ENCODE results near the gene ADCY4. TPM values are rescaled to one million over a fixed set of nuclear protein-coding genes. Genes with fewer than 3 reads are reported as not detected.

Gene ADCY4
- total and polyA plus RNA-seq, 10 of the 15 experiments (the other 5 are each of a cell fraction or from before 2014, with no cell fraction given) = 0.05 to 0.87 (median 0.21) TPM; not detected in 1

GRCh38 chr14:24377657-24378056 lies 42.8 kb upstream of the ADCY4 start:
- Histone ChIP-seq H3K27ac (ENCODE audit: control insufficient read depth, insufficient read depth) (no peak overlapping the region), H4K20me1 (ENCODE audit: control insufficient read depth, insufficient read depth) (no peaks in the 10 kb centered on the region), H2AFZ (ENCODE audit: control insufficient read depth, low read depth, low read length) (no peak overlapping the region), H3K27me3 (replicated peaks in 1 of 2; ENCODE audit: control insufficient read depth in 2 of 2, insufficient read depth in 2 of 2, low read length in 1 of 2) (no peaks in the 10 kb centered on the region), H3K4me1 (ENCODE audit: control insufficient read depth, insufficient read depth, low read length) (no peaks in the 10 kb centered on the region), H3K9ac (ENCODE audit: control insufficient read depth, insufficient read depth, low read length) (no peak overlapping the region), H3K4me3 (no peak overlapping the region), H3K9me3 (replicated peaks; ENCODE audit: control insufficient read depth, insufficient read depth, low read length) (no peaks in the 10 kb centered on the region), H3K4me2 (ENCODE audit: control insufficient read depth, insufficient read depth) (no peak overlapping the region), H3K79me2 (ENCODE audit: control insufficient read depth, insufficient read depth, low read length) (no peaks in the 10 kb centered on the region), H3K36me3 (ENCODE audit: control insufficient read depth in 2 of 2, insufficient read depth in 2 of 2, low read length in 1 of 2) (no peaks in the 10 kb centered on the region)
- intact Hi-C loops (cut with micrococcal nuclease; ENCODE audit: unreplicated experiment) (no loop called here), in situ Hi-C loops (cut with MboI) (no loop called here)
- CTCF ChIA-PET = interaction anchor here (0.7 to 2.8 kb wide), 5 partner anchors 8 to 54 kb away, joined by 3 to 13 read pairs (median 3); no protein-coding TSS in a partner anchor
- POLR2A ChIA-PET = interaction anchor here (0.7 kb wide), 1 partner anchor 53 kb away, joined by 3 read pairs; no protein-coding TSS in a partner anchor
- SMC1A ChIA-PET (ENCODE audit: uncharacterized antibody, unreplicated experiment) = interaction anchor here (0.9 kb wide), 1 partner anchor 54 kb away, joined by 3 read pairs; no protein-coding TSS in a partner anchor
- 6% methylated on average over 2 of the region's 2 CpGs for WGBS (ENCODE audit: insufficient coverage, insufficient replicate concordance, low lambda C conversion rate, missing lambda C conversion rate)
- TF ChIP-seq IRF4 (IDR thresholded peaks at IDR 0.05; ENCODE audit: low read depth, low read length) = no peak
- TF ChIP-seq KLF5 (IDR thresholded peaks at IDR 0.05; ENCODE audit: partially characterized antibody) = no peak
- no peak for TF ChIP-seq EZH2 (IDR thresholded peaks at IDR 0.05; ENCODE audit: borderline replicate concordance, control insufficient read depth, low read depth, low read length)
- no peak for TF ChIP-seq TAF1 (IDR thresholded peaks at IDR 0.05; ENCODE audit: borderline replicate concordance, low read depth, low read length)
- no peak for TF ChIP-seq POLR2AphosphoS2 (IDR thresholded peaks at IDR 0.05; ENCODE audit: low read depth, low read length)
- TF ChIP-seq DPF2 (IDR thresholded peaks at IDR 0.05) = no peak
- no peak for TF ChIP-seq SRF (IDR thresholded peaks at IDR 0.05; ENCODE audit: low read depth in 2 of 2, low read length in 2 of 2)
- no peak for TF ChIP-seq ESRRA (IDR thresholded peaks at IDR 0.05; ENCODE audit: low read length)
- no peak for TF ChIP-seq POLR2AphosphoS5 (IDR thresholded peaks at IDR 0.05; ENCODE audit: low read length)
- TF ChIP-seq NFIC (IDR thresholded peaks at IDR 0.05; ENCODE audit: low read depth, low read length) = no peak
- TF ChIP-seq EP300 (IDR thresholded peaks at IDR 0.05; ENCODE audit: borderline replicate concordance in 1 of 2, control insufficient read depth in 1 of 2, low read depth in 2 of 2, low read length in 2 of 2) = no peak
- TF ChIP-seq, protein P1, sequence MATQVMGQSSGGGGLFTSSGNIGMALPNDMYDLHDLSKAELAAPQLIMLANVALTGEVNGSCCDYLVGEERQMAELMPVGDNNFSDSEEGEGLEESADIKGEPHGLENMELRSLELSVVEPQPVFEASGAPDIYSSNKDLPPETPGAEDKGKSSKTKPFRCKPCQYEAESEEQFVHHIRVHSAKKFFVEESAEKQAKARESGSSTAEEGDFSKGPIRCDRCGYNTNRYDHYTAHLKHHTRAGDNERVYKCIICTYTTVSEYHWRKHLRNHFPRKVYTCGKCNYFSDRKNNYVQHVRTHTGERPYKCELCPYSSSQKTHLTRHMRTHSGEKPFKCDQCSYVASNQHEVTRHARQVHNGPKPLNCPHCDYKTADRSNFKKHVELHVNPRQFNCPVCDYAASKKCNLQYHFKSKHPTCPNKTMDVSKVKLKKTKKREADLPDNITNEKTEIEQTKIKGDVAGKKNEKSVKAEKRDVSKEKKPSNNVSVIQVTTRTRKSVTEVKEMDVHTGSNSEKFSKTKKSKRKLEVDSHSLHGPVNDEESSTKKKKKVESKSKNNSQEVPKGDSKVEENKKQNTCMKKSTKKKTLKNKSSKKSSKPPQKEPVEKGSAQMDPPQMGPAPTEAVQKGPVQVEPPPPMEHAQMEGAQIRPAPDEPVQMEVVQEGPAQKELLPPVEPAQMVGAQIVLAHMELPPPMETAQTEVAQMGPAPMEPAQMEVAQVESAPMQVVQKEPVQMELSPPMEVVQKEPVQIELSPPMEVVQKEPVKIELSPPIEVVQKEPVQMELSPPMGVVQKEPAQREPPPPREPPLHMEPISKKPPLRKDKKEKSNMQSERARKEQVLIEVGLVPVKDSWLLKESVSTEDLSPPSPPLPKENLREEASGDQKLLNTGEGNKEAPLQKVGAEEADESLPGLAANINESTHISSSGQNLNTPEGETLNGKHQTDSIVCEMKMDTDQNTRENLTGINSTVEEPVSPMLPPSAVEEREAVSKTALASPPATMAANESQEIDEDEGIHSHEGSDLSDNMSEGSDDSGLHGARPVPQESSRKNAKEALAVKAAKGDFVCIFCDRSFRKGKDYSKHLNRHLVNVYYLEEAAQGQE (IDR thresholded peaks at IDR 0.05; ENCODE audit: low read depth, low read length) = no peak
- TF ChIP-seq POLR2A (IDR thresholded peaks at IDR 0.05; ENCODE audit: low read depth, low read length) = no peak
- no peak for TF ChIP-seq LARP7 (IDR thresholded peaks at IDR 0.05)
- RAD21 ChIA-PET (ENCODE audit: unreplicated experiment) = interaction anchor here (1.1 kb wide), 1 partner anchor 54 kb away, joined by 3 read pairs; no protein-coding TSS in a partner anchor
- FAIRE-seq = no peak
- ATAC-seq = no peak
- BruUV-seq (replicated peaks) = no TSS peak
- no peak for DNase-seq (ENCODE audit: low read depth, low spot score)
